ENCODE results near the gene POTEI.
"Not testable (repeated sequence)": the region's sequence is repeated elsewhere in the genome, so short reads cannot be mapped to it uniquely, and the experiment has no call there.

POTEI gene

DNA sequence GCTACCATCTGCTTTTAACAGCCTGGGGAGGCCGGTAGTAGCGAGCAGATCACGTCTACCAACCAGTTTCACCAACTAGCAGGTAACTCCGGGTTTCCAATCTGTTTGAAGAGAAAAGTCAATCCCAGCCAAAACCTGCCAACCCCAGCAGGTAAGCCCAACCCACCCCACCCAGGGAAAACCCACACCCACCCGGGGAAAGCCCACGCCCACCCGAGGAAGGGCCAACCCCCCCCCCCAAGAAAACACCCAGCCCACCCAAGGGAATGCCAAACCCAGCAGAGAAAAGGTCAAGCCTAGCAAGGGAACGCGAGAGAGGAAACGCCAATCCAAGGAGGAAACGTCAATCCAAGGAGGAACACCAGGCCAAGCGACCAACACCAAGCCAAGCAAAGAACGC is at the start of gene POTEI:
Gene POTEI (minus strand): TSS at position 101 of the 400 bp plus-strand sequence. CDS start 93 bp downstream, at position 8.
- DNase-seq (ENCODE audit: low read depth in 2 of 3, low spot score in 2 of 3), result not testable (repeated sequence)

DNA sequence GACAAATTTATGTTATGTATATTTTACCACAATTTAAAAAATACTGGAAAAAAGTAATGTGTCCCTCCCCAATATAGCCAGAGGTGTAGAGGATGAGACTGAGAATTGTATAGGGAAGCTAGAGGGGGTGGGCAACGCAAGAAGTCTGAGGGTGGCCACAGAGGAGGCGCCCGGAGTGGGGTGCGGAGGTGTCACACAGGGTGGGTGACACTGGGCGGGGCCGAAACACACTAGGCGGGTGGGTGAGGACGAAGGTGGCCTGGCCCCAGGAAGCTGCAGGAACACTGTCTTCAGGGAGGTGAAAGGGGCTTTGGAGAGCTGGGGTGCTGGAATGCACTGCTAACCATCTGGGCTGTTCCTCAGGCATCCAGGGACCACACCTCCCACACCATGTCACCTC is 47.3 kb upstream of the POTEI start:
- DNase-seq (ENCODE audit: low read depth in 2 of 3, low spot score in 2 of 3), result not testable (repeated sequence)

DNA sequence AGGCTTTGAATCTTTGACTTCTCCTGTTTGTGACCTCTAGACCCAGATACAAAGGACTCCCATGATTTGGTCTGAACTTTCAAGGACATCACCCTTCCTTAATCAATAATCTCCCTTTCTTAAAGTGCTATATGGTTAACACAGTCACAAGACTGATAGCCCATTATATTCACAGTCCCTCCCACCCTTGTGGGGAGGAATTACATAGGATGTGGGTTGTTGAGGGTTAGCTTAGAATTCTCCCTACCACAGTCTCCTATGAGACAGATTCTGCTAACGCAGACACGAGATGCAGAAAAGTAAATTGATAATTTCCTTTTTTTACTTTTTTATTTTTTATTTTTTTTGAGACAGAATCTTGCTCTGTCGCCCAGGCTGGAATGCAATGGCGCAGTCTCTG is 45.0 kb upstream of the POTEI start:
- not testable (repeated sequence) for DNase-seq (ENCODE audit: low read depth in 2 of 3, low spot score in 2 of 3)

DNA sequence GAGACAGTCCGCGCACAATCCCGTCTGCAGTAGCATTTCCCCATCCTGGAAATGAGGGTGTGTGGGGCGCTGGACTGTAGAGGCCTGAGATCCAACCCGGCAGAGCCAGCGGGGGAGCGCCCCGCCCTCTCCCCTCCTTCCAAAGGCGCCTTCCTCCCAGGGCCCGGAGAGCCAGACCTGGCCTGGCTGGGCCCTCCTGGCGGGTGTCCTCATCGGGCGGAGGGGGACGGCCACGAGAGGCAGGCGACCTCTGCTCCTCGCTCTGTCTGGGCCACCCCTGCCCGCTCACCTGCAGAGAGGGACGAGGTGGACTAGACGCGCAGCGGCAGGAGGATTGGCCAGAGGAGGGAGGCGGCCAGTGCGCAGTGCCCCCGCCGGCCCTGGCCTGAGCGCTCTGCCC is 40.3 kb upstream of the POTEI start:
- DNase-seq (ENCODE audit: low read depth in 2 of 3, low spot score in 2 of 3), result not testable (repeated sequence)

DNA sequence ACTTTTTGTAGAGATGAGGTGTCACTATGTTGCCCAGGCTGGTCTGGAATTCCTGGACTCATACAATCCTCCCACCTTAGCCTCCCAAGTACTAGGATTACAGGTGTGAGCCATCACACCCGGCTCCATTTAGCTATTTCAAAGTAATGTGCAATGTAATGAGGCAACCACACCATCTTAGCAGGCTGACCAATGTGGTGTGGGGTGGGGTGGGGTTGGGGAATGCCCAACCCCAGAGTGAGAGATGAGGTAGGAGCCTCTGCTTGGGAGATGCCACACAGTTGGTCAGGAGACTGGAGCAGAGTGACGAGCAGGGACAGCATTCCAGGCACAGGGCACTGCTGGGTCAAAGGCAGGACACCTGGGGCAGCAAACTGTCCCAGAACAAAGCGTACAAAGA is 39.3 kb upstream of the POTEI start:
- DNase-seq (ENCODE audit: low read depth in 2 of 3, low spot score in 2 of 3), result not testable (repeated sequence)

DNA sequence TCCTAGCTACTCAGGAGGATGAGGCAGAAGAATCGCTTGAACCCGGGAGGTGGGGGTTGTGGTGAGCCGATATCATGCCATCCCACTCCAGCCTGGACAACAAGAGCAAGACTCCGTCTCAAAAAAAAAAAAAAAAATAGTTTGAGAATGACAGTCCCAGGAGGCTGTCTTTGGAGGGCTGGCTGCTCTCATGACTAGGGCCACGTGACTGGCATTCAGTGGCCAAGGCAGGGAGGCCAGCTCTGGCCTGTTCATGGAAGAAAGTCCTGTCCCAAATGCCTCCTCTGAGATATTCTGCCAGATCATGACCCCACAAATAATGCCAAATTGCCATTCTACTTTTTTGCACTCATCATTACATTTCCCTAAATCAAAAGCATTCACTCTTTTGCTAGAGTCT is 35.9 kb upstream of the POTEI start:
- DNase-seq (ENCODE audit: low read depth in 2 of 3, low spot score in 2 of 3), result not testable (repeated sequence)

DNA sequence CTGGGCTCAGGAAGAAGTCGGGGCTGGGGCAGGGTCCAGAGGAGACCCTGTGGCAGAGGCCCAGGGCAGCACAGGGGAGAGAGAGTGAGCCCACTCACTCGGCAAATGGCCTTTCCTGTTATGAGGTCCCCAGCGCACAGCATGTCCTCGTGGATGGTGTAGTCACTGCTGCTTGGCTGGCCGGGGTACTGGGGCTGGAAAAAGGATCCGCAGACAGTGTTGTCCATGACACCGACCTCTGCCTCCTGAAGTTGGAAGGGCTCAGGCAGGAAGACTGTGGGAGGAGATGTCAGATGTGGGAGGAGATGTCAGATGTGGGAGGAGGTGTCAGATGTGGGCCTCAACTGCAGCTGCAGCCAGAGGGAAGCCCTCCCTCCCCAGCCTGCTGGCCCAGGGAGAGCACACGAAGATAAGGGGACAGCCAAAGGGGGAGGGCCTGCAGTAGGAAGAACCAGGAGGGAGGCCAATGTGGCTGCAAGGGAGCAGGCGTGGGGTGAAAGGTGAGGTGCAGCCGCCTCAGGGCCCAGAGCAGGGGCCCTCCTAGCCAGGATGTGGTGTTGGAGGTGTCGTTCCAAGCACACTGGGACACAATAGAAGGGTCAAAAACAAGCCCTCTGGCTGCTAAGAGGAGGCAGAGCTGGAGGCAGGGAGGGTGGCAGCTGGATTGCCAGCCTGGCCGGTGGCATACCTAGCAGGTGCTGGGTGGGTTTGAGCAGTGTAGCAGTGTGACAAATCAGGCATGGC is 34.8 kb upstream of the POTEI start:
- DNase-seq (ENCODE audit: low read depth in 2 of 3, low spot score in 2 of 3), result not testable (repeated sequence)

DNA sequence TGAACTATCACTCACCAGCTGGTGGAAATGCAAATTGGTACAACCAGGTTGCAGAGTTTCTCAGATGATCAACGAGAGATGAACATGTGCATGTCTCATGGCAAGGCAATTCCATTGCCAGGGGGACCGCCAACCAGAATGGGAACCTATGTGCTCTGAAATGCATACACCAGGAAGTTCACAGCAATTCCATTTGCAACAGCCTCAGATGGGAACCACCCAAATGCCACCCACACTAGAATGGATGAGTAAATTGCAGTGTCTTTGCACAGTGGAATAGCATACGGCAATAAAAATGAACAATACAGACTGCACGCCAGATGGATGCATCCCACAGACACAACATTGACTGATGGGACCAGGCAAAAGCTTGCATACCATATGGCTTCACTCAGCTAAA is 33.7 kb upstream of the POTEI start:
- not testable (repeated sequence) for DNase-seq (ENCODE audit: low read depth in 2 of 3, low spot score in 2 of 3)

DNA sequence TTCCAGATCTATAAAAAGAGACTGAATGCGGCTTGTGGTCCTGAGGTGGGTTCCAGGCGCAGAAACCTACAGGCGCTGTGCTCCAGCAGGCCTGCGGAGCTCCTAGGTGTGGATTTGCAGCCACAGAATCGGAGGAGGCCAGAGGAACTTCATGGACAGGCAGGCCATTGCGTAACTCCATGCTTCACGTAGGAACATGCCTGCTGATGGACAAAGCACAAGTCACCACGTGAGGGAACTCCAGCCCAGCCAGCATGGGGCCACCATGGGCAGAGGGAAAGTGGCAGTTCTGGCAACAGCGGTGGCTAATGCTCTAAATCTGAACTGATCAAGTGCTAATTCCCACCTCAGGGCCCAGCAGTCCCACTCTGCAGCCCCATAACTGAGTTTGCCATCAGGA is 29.1 kb upstream of the POTEI start:
- not testable (repeated sequence) for DNase-seq (ENCODE audit: low read depth in 2 of 3, low spot score in 2 of 3)

DNA sequence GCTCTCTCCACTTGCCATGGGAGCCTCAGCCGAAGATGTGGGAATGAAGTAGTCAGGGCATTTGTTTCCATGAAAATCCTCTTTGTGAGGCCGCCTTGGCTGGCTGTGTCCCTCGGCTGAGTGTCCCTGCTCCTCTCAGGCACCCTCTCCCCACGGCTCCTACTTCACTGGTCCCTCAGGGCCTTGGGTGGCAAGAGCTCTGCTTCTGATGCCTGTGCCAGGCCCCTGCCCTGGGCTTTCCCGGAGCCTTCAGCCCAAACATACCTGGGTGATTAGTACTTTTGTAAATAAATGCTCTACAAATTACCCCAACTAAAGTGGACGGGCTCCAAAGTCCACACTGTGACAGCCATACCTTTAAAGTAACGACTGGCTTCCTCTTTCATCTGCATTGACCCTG is 27.5 kb upstream of the POTEI start:
- DNase-seq (ENCODE audit: low read depth in 2 of 3, low spot score in 2 of 3), result not testable (repeated sequence)

DNA sequence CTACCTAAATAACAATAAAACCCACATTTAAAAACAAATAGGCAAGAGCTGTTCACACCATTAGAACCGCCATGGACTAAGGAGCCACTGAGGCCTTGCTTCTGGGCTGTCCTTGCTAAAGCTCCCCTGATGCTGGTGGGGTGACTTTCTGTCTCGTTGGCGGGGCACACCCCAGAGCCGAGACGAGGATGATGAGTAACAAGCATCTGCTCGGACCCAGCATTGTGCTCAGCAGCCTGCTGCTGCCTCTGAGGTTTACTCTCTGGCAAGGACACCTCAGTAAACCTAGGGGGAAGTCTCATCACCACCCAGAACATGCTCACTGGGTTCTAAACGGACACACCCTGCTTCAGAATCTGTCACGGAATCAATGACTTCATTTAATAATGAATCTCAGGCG is 22.5 kb upstream of the POTEI start:
- DNase-seq (ENCODE audit: low read depth in 2 of 3, low spot score in 2 of 3), result not testable (repeated sequence)

DNA sequence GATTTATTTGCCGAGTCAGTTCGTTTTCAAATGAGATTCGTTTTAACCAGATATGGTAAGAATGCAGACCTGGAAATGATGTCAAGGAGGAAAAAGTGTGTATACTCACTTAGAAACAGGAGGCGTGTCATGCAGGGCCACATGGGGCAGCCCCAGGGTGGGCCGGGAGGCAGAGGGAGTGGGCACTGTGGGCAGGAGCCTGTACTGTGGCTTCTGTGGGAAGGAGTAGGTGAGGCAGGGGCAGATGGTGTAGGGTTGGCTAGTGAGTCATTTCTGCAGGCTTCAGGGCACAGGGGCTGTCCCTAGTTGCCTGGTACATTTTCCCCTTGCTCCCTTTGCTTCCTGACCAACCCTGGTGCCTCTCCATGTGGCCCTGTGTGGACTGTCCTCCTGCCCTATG is 22.1 kb upstream of the POTEI start:
- not testable (repeated sequence) for DNase-seq (ENCODE audit: low read depth in 2 of 3, low spot score in 2 of 3)

DNA sequence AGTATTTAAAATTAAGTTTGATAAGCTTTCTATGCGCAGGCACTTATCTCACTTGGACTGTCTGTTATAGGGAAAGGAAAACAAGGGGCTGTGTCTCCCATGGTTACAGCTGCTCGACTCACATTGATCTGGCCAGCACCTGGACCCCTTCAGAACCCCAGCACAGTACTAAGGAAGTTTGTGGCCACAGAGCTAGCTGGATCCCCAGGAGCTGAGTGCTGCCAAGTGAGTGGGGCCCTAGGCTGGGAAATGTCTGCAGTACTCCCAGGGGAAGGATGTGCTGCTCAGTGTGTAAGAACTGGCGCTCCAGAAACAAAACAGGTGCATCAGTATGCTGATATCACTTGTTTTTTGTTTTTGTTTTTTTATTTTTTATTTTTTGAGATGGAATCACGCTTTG is 21.1 kb upstream of the POTEI start:
- not testable (repeated sequence) for DNase-seq (ENCODE audit: low read depth in 2 of 3, low spot score in 2 of 3)

DNA sequence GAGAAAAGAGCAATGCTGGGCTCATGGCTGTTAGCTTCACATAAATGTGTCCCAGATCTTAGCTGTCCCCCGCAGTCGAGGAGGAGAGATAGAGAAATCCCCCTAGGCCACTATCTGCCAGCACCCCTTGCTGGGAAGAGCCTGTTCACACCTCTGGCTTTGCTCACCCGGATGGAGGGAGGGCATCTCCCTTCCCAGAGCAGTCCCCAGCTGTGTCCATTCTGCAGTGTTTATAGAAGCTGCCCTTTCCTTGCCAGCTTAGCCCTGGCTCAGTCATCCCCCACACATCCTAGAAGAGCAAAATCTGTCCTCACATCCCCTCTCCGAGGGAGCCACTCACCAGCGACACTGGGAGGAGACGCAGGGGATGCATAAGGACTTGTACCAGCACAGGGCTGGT is 20.4 kb upstream of the POTEI start:
- not testable (repeated sequence) for DNase-seq (ENCODE audit: low read depth in 2 of 3, low spot score in 2 of 3)

DNA sequence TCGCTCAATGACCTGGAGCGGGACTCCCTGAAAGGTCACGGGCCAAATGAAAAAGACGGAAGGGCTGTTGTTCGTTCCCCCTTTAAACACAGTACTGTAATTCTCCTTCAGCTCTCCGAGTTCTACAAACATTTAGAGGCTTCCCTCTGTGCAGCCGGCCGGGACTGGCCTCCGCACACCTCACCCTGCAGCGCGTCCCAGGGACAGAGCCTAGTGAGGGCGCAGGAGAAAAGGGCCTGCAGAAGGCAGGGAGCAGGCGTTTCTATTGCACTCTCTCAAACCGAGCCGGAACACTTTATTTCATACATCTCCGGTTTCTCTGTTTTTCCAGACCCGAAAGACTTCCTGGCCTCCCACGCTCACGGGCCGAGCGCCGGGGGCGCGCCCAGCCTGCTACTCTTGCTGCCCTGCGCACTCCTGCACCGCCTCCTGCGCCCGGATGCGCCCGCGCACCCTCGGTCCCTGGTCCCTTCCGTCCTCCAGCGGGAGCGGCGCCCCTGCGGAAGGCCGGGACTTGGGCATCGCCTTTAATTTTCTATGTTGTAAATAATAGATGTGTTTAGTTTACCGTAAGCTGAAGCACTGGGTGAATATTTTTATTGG is 18.3 kb upstream of the POTEI start:
- DNase-seq (ENCODE audit: low read depth in 2 of 3, low spot score in 2 of 3), result not testable (repeated sequence)

DNA sequence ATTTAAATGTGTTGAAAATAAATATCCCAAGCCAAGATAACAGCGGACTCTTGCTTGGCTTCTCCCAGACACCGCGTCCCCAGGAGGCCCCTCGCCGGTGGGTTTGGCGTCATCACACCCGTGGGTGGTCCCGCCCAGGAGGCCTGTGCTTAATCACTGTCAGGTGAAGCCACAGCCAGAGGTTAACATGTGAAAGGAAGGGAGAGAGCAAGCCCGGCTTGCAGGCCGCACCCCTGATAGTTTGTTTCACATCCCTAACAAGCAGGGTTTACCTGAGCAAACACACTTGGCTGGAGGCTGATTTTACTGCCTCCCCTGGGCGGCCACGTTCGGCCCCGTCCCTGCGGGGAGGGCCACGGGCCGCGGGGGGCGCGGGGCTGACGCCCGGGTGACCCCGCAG is 13.3 kb upstream of the POTEI start:
- DNase-seq (ENCODE audit: low read depth in 2 of 3, low spot score in 2 of 3), result not testable (repeated sequence)

DNA sequence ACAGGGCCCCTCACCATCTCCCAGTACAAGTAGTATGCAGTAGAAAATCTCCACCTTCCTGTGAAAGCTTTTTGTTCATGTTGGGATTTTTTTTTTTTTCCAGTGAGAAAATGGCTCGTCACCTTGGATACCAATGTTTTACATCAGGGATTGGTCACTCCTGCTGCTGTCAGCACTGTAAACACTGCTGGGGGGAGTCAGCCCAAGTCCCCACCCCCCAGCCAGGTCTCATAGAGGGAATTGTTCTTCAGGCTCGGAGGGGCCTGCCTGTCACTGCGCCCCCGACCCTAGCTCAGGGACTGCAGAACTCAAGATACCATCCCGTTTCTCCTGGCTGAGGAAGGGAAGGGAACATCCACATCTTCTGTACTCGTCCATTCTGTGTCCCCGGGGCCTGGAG is 11.9 kb upstream of the POTEI start, which contains the start of gene CFC1B:
Gene CFC1B (plus strand): TSS at position 231 of the 400 bp plus-strand sequence. CDS start 263 bp downstream, outside the sequence.
- DNase-seq (ENCODE audit: low read depth in 2 of 3, low spot score in 2 of 3), result not testable (repeated sequence)

DNA sequence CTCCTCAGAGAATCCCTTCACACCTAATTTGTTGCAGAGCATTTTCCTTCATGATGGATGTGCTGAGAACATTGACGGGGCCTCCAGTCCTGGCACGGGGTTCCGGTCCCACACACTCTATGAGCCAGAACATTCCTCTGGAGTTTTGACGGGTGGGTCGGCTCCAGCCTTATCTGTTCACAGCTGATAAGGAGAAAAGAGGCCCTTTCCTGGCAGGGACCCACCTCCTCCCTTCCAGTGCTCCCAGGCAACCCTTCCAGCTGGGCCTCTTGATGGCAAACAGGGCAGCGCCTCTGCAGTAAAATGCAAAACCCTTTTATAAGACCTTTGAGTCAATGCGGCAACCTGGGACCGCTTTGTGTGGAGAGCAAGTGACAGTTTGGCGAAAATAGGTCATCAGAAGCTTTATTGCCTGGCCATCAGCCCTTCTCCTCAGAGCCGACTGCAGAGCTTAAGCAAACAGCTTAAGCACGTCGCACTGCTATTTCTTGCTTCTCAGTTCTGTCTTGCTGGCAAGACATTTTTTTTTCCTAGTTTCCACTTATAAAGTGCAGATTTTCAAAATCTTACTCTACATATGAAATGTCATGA is 9.5 kb upstream of the POTEI start:
- DNase-seq (ENCODE audit: low read depth in 2 of 3, low spot score in 2 of 3), result not testable (repeated sequence)

DNA sequence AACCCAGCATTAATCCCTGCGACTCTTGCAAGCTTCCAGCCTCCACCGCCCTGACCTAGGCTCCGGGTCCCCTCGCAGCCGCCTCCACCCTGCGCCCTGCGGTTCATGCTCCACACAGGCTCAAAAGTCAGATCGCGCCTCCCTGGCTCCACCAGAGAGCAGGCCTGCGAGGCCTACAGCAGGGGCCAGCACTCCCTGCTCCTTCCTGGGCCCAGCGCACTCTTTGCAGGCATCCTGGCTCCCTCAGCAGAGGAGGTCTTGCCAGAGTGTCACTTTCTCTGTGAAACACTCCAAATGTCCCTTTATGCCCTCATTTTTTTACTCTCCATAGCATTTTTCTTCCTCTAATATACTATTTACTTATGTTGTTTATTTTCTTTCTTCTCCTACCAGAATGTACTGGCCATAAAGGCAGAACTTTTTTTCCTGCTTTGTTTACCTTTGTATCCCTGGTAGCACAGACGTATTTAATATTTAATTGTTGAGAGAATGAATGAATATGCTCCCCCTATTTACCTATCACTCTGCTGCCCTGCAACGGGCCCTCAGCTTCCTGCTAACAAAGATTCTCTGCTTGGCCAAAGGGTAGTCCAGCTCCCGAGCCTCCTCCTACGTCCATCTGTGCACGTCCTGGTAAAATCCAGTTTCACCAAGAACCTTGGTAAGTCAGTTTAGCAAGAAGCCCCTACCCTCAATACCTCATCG is 2.8 kb upstream of the POTEI start:
- DNase-seq (ENCODE audit: low read depth in 2 of 3, low spot score in 2 of 3), result not testable (repeated sequence)

DNA sequence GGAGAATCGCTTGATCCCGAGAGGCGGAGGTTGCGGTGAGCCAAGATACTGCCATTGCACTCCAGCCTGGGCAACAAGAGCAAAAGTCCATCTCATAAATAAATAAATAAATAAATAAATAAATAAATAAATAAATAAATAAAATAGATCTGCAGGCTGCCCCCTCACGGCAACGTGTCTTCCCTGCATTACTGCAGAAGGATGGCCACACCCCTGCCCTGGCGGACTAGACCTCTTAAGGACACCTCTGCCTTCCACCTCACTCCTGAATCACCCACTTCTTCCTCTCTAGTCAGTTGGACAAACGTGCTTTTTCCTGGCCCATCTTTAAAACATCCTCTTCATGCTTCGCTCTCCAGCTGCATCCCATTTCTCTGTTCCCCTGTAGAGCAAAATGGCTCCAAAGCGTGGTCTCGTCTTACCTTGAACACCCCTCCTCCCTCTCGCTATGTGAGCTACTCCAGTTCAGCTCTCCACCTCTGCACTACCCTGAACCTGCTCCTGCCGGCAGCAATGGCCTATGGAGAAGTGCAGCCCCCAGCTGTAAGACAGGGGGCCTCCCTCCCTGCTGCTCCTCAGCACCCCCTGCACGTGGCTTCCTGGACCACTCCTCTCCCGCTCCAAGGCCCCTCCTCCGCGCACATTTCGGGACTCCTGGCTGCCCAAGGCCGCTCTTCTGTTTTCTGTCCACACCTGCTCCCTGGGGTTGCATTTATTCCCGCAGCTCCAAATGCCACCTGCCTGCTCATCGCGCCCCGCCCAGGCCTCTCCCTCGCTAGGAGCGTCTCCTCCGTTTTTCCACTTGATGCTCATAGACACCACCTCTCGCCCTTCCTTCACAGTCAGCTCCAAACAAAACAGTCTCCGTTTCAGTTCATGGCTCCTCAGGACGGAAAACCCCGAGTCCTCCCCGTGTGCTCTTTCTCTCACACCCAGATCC is 1.9 kb upstream of the POTEI start:
- DNase-seq (ENCODE audit: low read depth in 2 of 3, low spot score in 2 of 3), result not testable (repeated sequence)

Data from activated CD8-positive, alpha-beta memory T cell treated with anti-CD3 and anti-CD28 coated beads for 48 hours (primary cell).